Breast epithelium (tissue), 4 donors: ENCODE measurements around the gene TMEM270. TPM values are rescaled to one million over a fixed set of nuclear protein-coding genes. Genes with fewer than 3 reads are reported as not detected.
A peak's percentile ranks its signal among the peaks of the same experiment; 100 is the strongest.

Source experiments
- DNase-seq, 2 donors: peaks; one replicate each; pipeline ENCODE4 v3.0.0-alpha.2; 2019; ENCODE audit warnings: low spot score in 2 of 2
- H3K27ac ChIP-seq, 2 donors: fragments of 200-600 bp; sonication (generic) in 1 of 2; one replicate each; pipeline ENCODE4 v1.5.1; 2016 to 2019; ENCODE audit warnings: mild to moderate bottlenecking in 1 of 2
- H3K27me3 ChIP-seq, 2 donors: fragments of 200-600 bp; sonication (generic) in 1 of 2; one replicate each; pipeline versions ENCODE4 v1.5.1 to v1.6.0; 2017 to 2019; ENCODE audit warnings: control low read depth in 1 of 2, mild to moderate bottlenecking in 1 of 2
- H3K36me3 ChIP-seq: fragments of 200-600 bp; one replicate; pipeline ENCODE4 v1.5.1; 2019
- H3K4me1 ChIP-seq, 2 donors: fragments of 200-600 bp; sonication (generic); one replicate each; pipeline ENCODE4 v1.5.1; 2016 to 2019; ENCODE audit warnings: control low read depth in 1 of 2
- H3K4me3 ChIP-seq, 3 donors: fragments of 200-600 bp; sonication (generic); 1 replicate in 2 of 3; 2 replicates in 1 of 3; pipeline ENCODE4 v1.5.1; 2016 to 2019; ENCODE audit warnings: mild to moderate bottlenecking in 3 of 3, moderate library complexity in 2 of 3
- H3K9me3 ChIP-seq, 2 donors: fragments of 200-600 bp; sonication (generic) in 1 of 2; one replicate each; pipeline ENCODE4 v1.5.1; 2016 to 2019; ENCODE audit warnings: control low read depth in 1 of 2
- CTCF ChIP-seq, 3 donors: fragments of 450-650 bp; IDR thresholded peaks; one replicate each; pipeline ENCODE4 v1.5.1; 2016 to 2017; ENCODE audit warnings: antibody characterized with exemption in 3 of 3, mild to moderate bottlenecking in 3 of 3, moderate library complexity in 3 of 3
- POLR2A ChIP-seq: fragments of 450-650 bp; IDR thresholded peaks from one replicate; pipeline ENCODE4 v1.6.1; 2016; ENCODE audit warnings: antibody characterized with exemption, mild to moderate bottlenecking, moderate library complexity
- POLR2AphosphoS5 ChIP-seq, 3 donors: sonication (generic); formaldehyde crosslinking; IDR thresholded peaks; one replicate each; pipeline ENCODE4 v1.6.1; 2017; ENCODE audit warnings: antibody characterized with exemption in 3 of 3
- intact Hi-C: fragments of 100-400 bp; cut with DNase I; formaldehyde crosslinking; loops from one replicate; pipeline ENCODE4 v1.15.1; 2023; ENCODE audit warnings: low total_unique reads
- total RNA-seq, 3 donors: library from RNA; depleted of rRNA; stranded (reverse); fragments of >200 nt; gene quantifications; one replicate each; pipeline ENCODE4 v1.1.0, GENCODE V29; 2016

The TMEM270 gene
- total RNA-seq, 3 donors from 2014 or later = not detected

- Histone ChIP-seq H3K27me3 (no peaks in the 10 kb centered on the region), H3K4me3 (no peak overlapping the region), H3K4me1 (no peaks in the 10 kb centered on the region), H3K27ac (peak overlapping the region in 1 of 2 donors; percentile 33), H3K36me3 (no peaks in the 10 kb centered on the region), H3K9me3 (no peaks in the 10 kb centered on the region)
- DNase-seq = no peak
- no peak for TF ChIP-seq POLR2AphosphoS5 (IDR thresholded peaks at IDR 0.05)
- TF ChIP-seq CTCF (IDR thresholded peaks at IDR 0.05) = no peak
- no peak for TF ChIP-seq POLR2A
- intact Hi-C loops = loop anchor here (10.0 kb wide), 1 partner anchor 235 kb away; no protein-coding TSS in a partner anchor
Observed at GRCh38 chr7:73839743-73840714, 20.9 kb upstream of the TMEM270 start.

GRCh38 chr7:73840715-73841379 lies 20.1 kb upstream of the TMEM270 start:
- intact Hi-C loops = loop anchor here (10.0 kb wide), 1 partner anchor 236 kb away; no protein-coding TSS in a partner anchor
- Histone ChIP-seq H3K27ac (peak overlapping the region in 1 of 2 donors; percentile 26), H3K36me3 (no peaks in the 10 kb centered on the region), H3K4me3 (no peak overlapping the region), H3K27me3 (no peaks in the 10 kb centered on the region), H3K9me3 (no peaks in the 10 kb centered on the region), H3K4me1 (no peaks in the 10 kb centered on the region)
- TF ChIP-seq POLR2A = no peak
- no peak for TF ChIP-seq CTCF (IDR thresholded peaks at IDR 0.05)
- no peak for TF ChIP-seq POLR2AphosphoS5 (IDR thresholded peaks at IDR 0.05)
- DNase-seq = no peak

GRCh38 chr7:73841689-73842066 lies 19.3 kb upstream of the TMEM270 start:
- no peaks in the 10 kb centered on the region for H3K9me3 ChIP-seq
- H3K27me3 ChIP-seq = no peaks in the 10 kb centered on the region
- H3K36me3 ChIP-seq = no peaks in the 10 kb centered on the region
- TF ChIP-seq POLR2A (no peak), POLR2AphosphoS5 (IDR thresholded peaks at IDR 0.05) (no peak), CTCF (IDR thresholded peaks at IDR 0.05) (no peak)
- intact Hi-C loops = loop anchor here (10.0 kb wide), 1 partner anchor 237 kb away; no protein-coding TSS in a partner anchor
- H3K4me1 ChIP-seq = no peaks in the 10 kb centered on the region
- DNase-seq = no peak
- peak overlapping the region; percentile 59 to 89 (median 69) for H3K4me3 ChIP-seq
- H3K27ac ChIP-seq = peak overlapping the region; percentile 94

- Histone ChIP-seq H3K4me1 (no peaks in the 10 kb centered on the region), H3K27ac (peak within 1 kb of the TSS; percentile 94), H3K27me3 (no peaks in the 10 kb centered on the region), H3K36me3 (no peaks in the 10 kb centered on the region), H3K4me3 (peak within 1 kb of the TSS; percentile 59 to 89 (median 69)), H3K9me3 (no peaks in the 10 kb centered on the region)
- intact Hi-C loops = loop anchor here (10.0 kb wide), 1 partner anchor 238 kb away; no protein-coding TSS in a partner anchor
- DNase-seq = peak; percentile 94 to 95
- TF ChIP-seq POLR2A (peak; percentile 69), POLR2AphosphoS5 (IDR thresholded peaks at IDR 0.05) (peak in 2 of 3 donors; percentile 75 to 92), CTCF (IDR thresholded peaks at IDR 0.05) (no peak)
Observed at GRCh38 chr7:73842067-73842976, 18.6 kb upstream of the TMEM270 start, which contains the start of gene METTL27. Gene METTL27 (minus strand): TSS chr7:73842516. CDS start chr7:73842140, 376 bp downstream.
